HG03066 (cell line): ENCODE results near the gene DIAPH3.

Experiments used
- ATAC-seq: cut with Tn5 transposase; IDR thresholded peaks from one replicate; pipeline ENCODE4 v1.9.1; 2021; ENCODE audit warnings: low read depth; ENCODE audit not compliant: unreplicated experiment

DIAPH3 gene

GRCh38 chr13:59691501-59692066 is 472.1 kb downstream of the DIAPH3 start:
- ATAC-seq, result no peak

DNA sequence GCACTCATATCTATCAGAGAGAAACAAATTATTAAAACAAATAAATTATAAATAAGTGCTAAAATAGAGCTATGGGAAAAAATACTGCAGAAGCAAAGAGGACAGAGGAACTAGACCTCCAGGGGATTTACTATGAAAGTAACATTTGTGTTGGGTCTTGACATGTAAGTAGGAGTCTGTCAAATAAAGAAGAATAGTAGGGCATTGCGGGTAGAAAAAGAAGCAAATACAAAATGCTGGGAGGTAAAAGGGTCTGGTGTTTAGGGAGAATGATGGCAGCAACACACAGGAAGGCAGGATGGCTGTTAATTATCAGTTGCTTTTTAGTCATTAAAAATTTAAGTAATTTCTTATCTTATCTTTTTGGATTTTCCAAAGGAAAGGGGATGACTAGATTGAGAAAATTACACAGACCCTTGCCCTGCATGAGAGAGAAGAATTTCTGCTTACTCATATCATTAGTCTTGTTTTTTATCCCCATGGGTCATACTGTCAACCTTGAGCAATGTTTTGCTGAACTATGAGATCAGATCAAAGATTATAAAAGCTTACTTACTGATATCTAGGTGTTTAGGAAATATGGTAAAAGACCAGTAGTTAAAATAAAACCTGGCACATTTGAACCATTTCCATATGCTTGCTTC is 472.7 kb downstream of the DIAPH3 start:
- no peak for ATAC-seq

DNA sequence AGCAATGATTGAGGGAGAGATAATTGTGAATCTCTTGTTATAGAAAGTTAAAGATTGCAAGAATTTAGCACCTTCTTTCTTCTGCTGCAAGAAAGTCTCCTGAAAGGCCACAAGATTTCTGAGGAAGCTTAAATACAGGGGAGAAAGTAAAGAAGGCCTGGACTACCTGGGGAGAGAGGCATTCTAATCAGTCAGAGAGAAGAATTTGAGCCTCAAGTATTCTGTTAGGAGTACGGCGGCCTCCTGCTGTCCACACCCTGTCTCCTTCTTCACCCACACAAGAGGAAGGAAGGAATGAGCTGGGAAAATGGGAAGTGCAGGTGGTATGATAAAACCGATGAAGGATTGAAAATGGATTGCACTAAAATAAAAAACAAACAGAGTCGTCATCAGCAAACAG is 474.7 kb downstream of the DIAPH3 start:
- ATAC-seq, result no peak

DNA sequence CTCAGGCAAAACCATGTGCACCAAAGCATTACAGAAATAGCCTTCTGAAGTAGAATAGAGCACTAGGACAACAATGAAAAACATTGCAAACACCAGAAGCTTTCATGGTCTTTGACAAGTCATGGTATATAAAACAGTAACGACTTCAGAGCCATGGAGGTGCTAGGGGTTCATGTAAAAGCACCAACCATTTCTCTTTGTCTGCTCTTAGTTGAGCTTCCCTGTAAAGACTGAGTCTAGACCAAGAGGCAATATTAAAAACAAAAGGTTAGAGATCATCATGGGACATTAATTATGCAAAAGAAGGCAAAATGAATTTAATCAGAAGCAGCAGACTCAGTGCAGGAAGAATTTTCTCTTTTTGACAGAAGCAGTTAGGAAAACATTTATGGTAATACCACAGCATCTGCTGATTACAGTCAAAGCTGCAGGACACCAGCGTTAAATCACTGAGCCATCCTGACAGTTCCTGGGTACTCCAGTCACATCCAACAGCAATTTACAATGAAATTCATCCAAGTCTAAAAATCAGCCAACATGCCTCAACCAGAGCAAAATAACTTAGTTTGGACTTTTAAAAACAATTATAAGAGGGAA is 476.8 kb downstream of the DIAPH3 start:
- no peak for ATAC-seq

- ATAC-seq, result no peak
Measured at GRCh38 chr13:59684105-59684504, 479.6 kb downstream of the DIAPH3 start.

DNA sequence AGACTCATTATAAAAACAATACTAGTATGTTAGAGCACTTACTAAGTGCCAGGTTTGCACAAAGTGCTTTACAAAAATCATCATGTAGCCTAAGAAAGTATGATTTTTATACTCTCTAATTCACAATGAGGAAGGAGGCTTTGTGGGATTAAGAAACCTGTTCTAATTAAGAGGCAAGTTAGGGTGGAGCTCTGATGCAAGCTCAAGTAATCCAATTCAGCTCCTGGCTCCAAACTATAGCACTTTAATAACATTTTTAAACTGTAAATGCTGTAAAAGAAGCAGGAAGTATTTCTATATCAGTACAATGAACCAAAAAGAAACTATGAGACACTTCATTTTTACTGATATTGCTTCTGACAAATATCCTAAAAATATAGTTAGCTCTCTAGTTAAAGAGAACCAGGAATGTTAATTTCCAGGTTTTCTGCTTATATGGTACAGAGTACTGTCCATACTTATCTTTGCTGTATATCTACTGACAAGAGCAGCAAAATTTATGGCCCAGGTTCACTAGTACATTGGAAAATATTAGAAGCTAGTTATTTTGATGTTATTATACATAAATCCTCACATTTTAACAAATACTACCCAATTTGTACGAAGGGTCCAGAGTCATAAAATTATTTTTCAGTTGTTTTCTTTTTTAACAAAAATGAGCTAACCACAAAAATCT is 482.0 kb downstream of the DIAPH3 start:
- ATAC-seq, result no peak

DNA sequence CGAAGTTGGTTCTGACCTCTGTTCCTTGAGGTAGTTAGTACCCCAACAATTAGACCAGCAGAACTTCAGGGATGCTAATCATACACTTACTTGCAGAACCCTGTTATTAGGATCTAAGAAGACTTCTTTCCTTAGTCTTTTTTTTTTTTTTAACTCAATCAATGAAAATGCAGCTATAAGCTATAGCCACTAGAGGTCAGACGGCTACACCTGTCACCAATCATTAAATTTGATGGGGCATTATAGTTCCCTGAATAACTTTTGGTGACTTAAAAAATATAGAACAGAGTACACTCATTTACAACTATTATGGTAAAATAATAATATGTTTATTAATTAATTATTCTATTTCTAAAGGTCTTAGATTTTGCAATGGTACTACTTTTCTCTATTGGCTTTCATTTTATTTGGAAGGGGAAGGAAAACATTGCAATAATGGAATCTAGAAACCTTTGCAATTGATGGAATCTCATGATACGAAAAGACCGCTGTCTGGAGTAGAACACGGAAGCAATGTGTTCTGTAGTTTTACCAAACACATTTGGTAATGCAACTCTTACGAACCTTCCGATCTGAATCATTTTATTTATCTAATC is 483.2 kb downstream of the DIAPH3 start:
- no peak for ATAC-seq

- ATAC-seq, result no peak
Measured at GRCh38 chr13:59679254-59679653, 484.5 kb downstream of the DIAPH3 start.

DNA sequence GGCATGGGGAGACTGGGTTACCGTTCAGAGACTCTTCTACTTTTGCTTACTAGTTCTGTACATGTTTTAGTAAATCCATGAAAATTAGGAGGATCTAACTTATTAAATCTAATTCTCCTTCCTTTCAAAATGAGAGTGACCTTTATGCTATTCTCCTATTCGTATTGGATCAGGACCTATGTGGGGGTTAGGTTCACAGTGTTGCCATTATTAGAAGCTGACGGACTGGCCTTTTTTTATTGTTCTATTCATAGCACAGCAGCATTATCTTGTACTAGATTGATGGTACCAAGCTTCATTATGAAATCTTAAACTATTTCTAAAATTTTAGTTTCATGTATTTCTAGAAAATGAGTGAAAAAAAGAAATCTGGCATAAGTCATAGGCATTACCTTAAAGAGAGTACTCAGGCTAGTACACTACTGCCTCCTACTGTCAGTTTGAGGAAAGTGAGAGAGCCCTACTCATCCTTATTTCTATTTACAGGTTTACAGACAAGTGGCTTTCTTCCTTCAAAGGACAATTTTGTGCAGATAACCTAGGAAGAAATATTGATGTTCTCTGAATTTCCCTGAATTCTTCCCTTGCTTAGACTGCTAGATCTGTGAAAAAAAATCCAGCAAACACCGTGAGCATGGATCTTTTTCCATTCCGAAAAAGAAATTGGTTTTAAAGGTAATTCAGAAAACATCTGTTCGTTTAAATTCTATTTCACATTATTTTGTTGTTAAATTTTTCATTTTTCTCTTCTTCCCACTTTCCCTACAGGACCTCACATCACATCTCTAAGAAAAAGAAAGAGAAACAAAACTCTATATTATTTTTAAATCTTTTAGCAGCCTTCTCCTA is 485.5 kb downstream of the DIAPH3 start:
- ATAC-seq, result peak; percentile 78

DNA sequence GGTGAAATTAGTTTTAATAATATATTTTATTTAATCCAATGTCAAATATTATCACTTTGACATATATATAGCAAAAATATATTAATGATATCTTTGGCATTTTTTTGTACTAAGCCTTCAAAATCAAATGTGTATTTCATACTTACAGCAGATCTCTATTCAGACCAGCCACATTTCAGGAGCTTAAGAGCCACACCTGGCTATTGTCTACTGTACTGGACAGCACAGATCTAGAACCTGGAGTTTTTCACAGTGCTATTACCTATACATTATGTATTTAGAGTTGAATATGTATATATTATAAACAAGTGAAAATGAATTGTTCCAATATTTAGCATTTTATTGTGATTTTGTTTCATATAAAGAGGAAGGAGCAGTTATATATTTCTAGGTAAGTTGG is 486.3 kb downstream of the DIAPH3 start:
- ATAC-seq, result no peak

- ATAC-seq, result no peak
Measured at GRCh38 chr13:59674616-59675015, 489.1 kb downstream of the DIAPH3 start.

- ATAC-seq, result no peak
Measured at GRCh38 chr13:59673286-59673685, 490.4 kb downstream of the DIAPH3 start.

DNA sequence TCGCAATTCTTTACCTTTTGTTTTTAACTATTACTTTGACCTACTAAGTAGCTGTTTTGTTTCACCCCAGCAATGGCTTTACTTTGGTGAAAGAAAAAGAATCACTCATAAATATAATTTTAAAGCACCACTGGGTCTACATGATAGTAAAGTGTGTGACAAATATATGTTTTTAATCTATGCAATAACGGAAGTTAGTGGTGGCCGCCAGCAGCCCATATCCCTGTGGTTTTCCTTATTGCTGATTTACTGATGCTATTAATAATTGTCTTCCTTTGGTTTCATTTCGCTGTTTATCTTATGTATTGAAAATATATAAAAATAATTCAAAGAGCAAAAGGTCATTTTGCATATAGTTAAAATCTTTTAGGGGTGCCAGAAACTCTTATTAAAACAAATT is 491.3 kb downstream of the DIAPH3 start:
- ATAC-seq, result no peak

GRCh38 chr13:59671881-59672280 is 491.8 kb downstream of the DIAPH3 start:
- no peak for ATAC-seq

DNA sequence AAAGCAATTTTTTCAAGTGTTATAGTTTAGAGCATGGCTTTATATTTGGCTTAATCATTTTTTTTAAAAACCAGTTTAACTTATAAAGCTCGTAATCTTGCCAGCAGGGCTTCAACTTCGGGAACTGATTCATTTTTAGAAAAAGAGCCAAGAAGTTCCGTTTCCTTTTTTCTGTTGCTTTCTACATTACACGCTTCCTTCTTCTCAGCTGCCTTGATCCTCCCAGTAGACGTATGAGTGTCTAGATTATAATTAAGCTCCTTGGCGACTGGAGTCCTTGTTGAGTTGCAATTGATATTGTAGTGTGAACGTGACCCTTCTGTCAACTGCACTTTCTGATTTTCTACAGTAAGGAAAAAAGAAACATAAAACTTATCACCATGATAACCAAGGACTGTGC is 497.2 kb downstream of the DIAPH3 start:
- no peak for ATAC-seq

DNA sequence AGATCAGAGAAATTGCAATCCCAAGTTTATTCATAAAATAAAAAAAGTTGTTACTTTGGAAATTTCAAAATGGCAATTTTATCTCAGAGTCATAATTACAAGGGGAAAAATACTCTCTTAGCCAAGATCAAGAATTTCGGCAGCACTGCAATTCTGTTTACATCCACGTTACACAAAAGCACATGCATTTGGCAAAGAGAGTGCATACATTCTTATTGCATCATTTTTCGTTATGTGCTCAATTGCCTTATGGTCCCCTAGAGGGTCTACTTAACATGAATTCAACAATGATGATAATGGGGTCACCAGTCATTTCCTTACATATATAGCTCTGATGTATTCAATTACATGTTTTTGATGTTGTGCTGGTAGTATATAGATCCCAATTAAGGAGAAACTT is 498.0 kb downstream of the DIAPH3 start:
- no peak for ATAC-seq

DNA sequence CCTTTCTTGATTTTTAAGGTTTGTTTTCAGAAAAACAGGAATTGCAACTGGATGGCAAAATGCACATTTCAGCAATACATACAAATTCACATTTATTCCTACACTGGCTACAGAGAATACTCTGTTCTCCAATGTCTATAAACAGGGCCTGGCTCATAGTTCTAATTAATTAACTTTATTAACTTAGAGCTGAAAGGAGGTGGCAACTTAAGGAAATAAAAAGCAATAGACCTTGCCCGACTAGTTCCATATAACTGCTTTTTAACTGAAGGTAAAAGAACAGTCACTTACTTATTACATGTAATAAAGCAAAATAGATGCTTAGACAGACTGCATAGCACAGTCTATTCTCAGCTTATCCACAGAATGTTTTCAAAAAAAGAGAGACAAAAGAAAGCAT is 498.5 kb downstream of the DIAPH3 start:
- no peak for ATAC-seq

DNA sequence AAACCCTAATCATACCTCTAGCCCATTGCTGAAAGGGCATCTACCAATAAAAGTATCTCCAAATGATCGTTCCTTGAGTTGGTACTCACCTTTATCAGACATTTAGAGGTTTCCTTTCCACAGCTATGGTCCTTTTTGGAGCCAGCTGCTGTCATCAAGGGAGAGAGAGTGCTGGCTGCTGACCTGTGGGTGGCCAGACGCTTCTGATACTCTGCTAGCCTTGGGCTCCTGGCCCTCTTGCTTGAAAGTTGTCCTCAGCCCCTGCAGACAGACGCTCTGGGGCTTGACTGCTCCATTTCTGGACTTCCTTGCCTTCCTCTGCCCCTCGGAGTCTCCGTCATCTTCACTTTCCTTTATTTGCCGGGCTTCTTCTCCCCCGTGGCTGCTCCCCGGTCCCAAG is 499.1 kb downstream of the DIAPH3 start:
- ATAC-seq, result no peak

- ATAC-seq, result no peak
Measured at GRCh38 chr13:59663707-59664106, 500.0 kb downstream of the DIAPH3 start.

GRCh38 chr13:59660582-59660981 is 503.1 kb downstream of the DIAPH3 start:
- ATAC-seq, result no peak

GRCh38 chr13:59659981-59660380 is 503.7 kb downstream of the DIAPH3 start:
- no peak for ATAC-seq
